Measurements from ENCODE around the gene GKN1. TPM values are rescaled to one million over a fixed set of nuclear protein-coding genes. Genes with fewer than 3 reads are reported as not detected.

The GKN1 gene
- total and polyA plus RNA-seq, 2 donors (not counting 1 experiment from before 2014, with no cell fraction given) = not detected

DNA sequence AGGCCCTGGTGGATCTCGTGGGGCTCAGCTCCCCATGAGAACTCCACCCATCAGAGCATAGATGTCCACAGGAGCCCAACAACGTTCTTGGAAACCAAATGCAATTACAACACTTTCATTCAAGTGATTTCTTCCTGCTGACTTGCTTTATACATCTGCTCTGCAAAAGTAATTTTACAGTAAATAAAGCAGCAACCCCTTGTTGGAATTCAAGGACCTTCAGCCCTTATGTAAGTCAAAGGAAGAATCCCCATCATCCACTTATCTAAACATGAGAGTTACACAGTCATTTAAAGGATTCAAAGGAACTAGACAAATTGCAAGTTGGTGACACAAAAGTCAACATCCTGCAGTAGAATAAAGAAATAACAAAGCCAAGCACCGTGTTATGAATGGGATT is 21.5 kb downstream of the GKN1 start:
- Histone ChIP-seq H3K4me3 (replicated peaks in 1 of 4; ENCODE audit: control extremely low read depth in 1 of 4, insufficient read depth in 1 of 4, low read depth in 3 of 4, low read length in 4 of 4) (no peak overlapping the region), H3K79me2 (ENCODE audit: control insufficient read depth, insufficient read depth, low read length) (no peaks in the 10 kb centered on the region), H4K20me1 (ENCODE audit: control insufficient read depth, extremely low read depth, insufficient read depth, low read length) (no peaks in the 10 kb centered on the region), H2AFZ (ENCODE audit: low read length) (no peak overlapping the region), H3K9me3 (ENCODE audit: control insufficient read depth, insufficient read depth, low read depth, low read length) (no peaks in the 10 kb centered on the region), H3K9ac (ENCODE audit: insufficient read depth, low read length) (no peak overlapping the region), H3K4me1 (ENCODE audit: control insufficient read depth, extremely low read depth, insufficient read depth, low read length) (no peaks in the 10 kb centered on the region), H3K36me3 (ENCODE audit: control insufficient read depth, insufficient read depth, low read length) (no peaks in the 10 kb centered on the region), H3K27ac (ENCODE audit: insufficient read depth, low read length) (no peak overlapping the region), H3K4me2 (ENCODE audit: extremely low read depth, insufficient read depth, low read length) (no peak overlapping the region), H3K27me3 (ENCODE audit: control insufficient read depth, insufficient read depth, low read length) (peaks cover 3% of the 10 kb centered on the region)
- TF ChIP-seq EZH2 (IDR thresholded peaks at IDR 0.05; ENCODE audit: low read length, missing control alignments) (no peak), CTCF (conservative IDR thresholded peaks at IDR 0.05 in 1 of 2, IDR thresholded peaks at IDR 0.05 in 1 of 2; ENCODE audit: low read depth in 1 of 2, low read length in 2 of 2) (no peak)
- DNase-seq (ENCODE audit: low read depth in 2 of 2) = no peak

GRCh38 chr2:68997401-68997800 is 23.0 kb downstream of the GKN1 start:
- Histone ChIP-seq H3K36me3 (ENCODE audit: control insufficient read depth, insufficient read depth, low read length) (no peaks in the 10 kb centered on the region), H2AFZ (ENCODE audit: low read length) (no peak overlapping the region), H3K4me2 (ENCODE audit: extremely low read depth, insufficient read depth, low read length) (no peak overlapping the region), H3K4me3 (replicated peaks in 1 of 4; ENCODE audit: control extremely low read depth in 1 of 4, insufficient read depth in 1 of 4, low read depth in 3 of 4, low read length in 4 of 4) (no peak overlapping the region), H3K79me2 (ENCODE audit: control insufficient read depth, insufficient read depth, low read length) (no peaks in the 10 kb centered on the region), H3K27me3 (ENCODE audit: control insufficient read depth, insufficient read depth, low read length) (no peaks in the 10 kb centered on the region), H3K9ac (ENCODE audit: insufficient read depth, low read length) (no peak overlapping the region), H3K4me1 (ENCODE audit: control insufficient read depth, extremely low read depth, insufficient read depth, low read length) (no peaks in the 10 kb centered on the region), H3K9me3 (ENCODE audit: control insufficient read depth, insufficient read depth, low read depth, low read length) (no peaks in the 10 kb centered on the region), H3K27ac (ENCODE audit: insufficient read depth, low read length) (no peak overlapping the region), H4K20me1 (ENCODE audit: control insufficient read depth, extremely low read depth, insufficient read depth, low read length) (no peaks in the 10 kb centered on the region)
- DNase-seq (ENCODE audit: low read depth in 2 of 2) = no peak
- no peak for TF ChIP-seq CTCF (conservative IDR thresholded peaks at IDR 0.05 in 1 of 2, IDR thresholded peaks at IDR 0.05 in 1 of 2; ENCODE audit: low read depth in 1 of 2, low read length in 2 of 2)

DNA sequence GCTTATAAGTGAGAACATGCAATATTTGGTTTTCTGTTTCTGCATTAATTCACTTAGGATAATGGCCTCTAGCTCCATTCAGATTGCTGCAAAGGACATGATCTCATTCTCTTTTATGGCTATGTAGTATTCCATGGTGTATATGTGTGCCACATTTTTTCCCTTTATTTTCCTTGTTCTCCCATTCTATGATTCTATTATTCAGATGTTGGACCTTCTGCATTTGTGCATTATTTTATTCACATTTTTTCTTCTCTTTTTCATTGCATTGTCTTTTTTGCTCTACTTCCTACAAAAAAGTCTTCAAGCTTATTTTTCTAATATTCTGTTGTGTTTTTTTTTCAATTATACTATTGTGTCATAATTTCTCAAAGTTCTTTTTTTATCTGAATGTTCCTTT is 27.4 kb downstream of the GKN1 start:
- no peak for TF ChIP-seq CTCF (conservative IDR thresholded peaks at IDR 0.05 in 1 of 2, IDR thresholded peaks at IDR 0.05 in 1 of 2; ENCODE audit: low read depth in 1 of 2, low read length in 2 of 2)
- no peaks in the 10 kb centered on the region for H3K4me1 ChIP-seq (ENCODE audit: control insufficient read depth, extremely low read depth, insufficient read depth, low read length)
- H3K27ac ChIP-seq (ENCODE audit: insufficient read depth, low read length) = no peak overlapping the region
- no peaks in the 10 kb centered on the region for H3K36me3 ChIP-seq (ENCODE audit: control insufficient read depth, insufficient read depth, low read length)
- no peak for DNase-seq (ENCODE audit: low read depth in 2 of 2)
- H4K20me1 ChIP-seq (ENCODE audit: control insufficient read depth, extremely low read depth, insufficient read depth, low read length) = no peaks in the 10 kb centered on the region
- H3K9me3 ChIP-seq (ENCODE audit: control insufficient read depth, insufficient read depth, low read depth, low read length) = no peaks in the 10 kb centered on the region
- H2AFZ ChIP-seq (ENCODE audit: low read length) = no peak overlapping the region
- peaks cover 7% of the 10 kb centered on the region for H3K27me3 ChIP-seq (ENCODE audit: control insufficient read depth, insufficient read depth, low read length)
- no peak overlapping the region for H3K4me3 ChIP-seq (replicated peaks in 1 of 4; ENCODE audit: control extremely low read depth in 1 of 4, insufficient read depth in 1 of 4, low read depth in 3 of 4, low read length in 4 of 4)
- no peak overlapping the region for H3K4me2 ChIP-seq (ENCODE audit: extremely low read depth, insufficient read depth, low read length)
- H3K79me2 ChIP-seq (ENCODE audit: control insufficient read depth, insufficient read depth, low read length) = no peaks in the 10 kb centered on the region
- no peak overlapping the region for H3K9ac ChIP-seq (ENCODE audit: insufficient read depth, low read length)

Data from fibroblast of lung (primary cell).